ENCODE measurements around the gene HK1. TPM values are rescaled to one million over a fixed set of nuclear protein-coding genes. Genes with fewer than 3 reads are reported as not detected.
A peak's percentile ranks its signal among the peaks of the same experiment; 100 is the strongest.
"Not testable (repeated sequence)": the region's sequence is repeated elsewhere in the genome, so short reads cannot be mapped to it uniquely, and the experiment has no call there.

HK1 gene
- total RNA-seq, 6 experiments from 2014 or later, result 149 to 158 (median 155) TPM

GRCh38 chr10:69324583-69324982 is 46.3 kb downstream of the HK1 start:
- no peaks in the 10 kb centered on the region for H3K27me3 Mint-ChIP-seq (ENCODE audit: insufficient read depth)
- H3K27ac Mint-ChIP-seq, result 0 out of 2 replicates have a peak overlapping the region, but pooled peaks have one; percentile 4
- H3K36me3 Mint-ChIP-seq (ENCODE audit: low read depth), result peaks cover 17% of the 10 kb centered on the region; the same call in 1 of the 2 replicates
- peaks cover 80% of the 10 kb centered on the region for H3K4me1 Mint-ChIP-seq (ENCODE audit: low read depth)
- H3K9me3 Mint-ChIP-seq, result no peaks in the 10 kb centered on the region
- H3K4me3 Mint-ChIP-seq, result no peak overlapping the region
- no peak for TF ChIP-seq CTCF (IDR thresholded peaks at IDR 0.05)
- no peak for DNase-seq

DNA sequence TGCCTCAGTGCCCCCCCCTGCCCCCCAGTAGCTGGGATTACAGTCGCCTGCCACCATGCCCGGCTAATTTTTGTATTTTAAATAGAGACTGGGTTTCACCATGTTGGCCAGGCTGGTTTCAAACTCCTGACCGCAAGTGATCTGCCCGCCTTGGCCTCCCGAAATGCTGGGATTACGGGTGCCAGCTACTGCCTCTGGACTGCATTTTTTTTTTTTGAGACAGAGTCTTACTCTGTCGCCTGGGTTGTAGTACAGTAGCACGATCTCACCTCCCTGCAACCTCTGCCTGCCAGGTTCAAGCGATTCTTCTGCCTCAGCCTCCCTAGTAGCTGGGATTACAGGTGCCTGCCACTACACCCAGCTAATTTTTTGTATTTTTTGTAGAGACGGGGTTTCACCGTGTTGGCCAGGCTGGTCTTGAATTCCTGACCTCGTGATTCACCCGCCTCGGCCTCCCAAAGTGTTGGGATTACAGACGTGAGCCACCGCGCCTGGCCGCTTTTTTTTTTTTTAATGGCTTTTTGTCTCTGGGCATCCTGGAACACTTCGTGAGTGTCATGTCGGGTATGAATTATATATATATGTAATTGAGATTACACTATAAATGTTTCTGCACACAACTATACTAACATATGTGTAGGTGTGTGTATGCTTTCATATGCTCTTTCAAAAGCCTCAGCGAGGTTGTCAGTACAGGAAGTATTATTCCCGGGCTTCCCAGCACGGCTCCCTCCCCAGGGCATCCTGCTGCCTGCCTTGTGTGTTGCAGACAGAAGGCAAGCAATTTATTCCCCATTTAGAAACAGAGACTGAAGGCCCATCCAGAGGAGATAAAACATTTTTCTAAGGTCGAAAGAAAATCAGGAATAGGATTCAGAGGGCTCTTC is 47.6 kb downstream of the HK1 start:
- Mint-ChIP-seq H3K27ac (peak overlapping the region; percentile 28; the same call in 1 of the 2 replicates), H3K4me1 (ENCODE audit: low read depth) (peaks cover 76% of the 10 kb centered on the region), H3K36me3 (ENCODE audit: low read depth) (peaks cover 26% of the 10 kb centered on the region)
- not testable (repeated sequence) for H3K4me3 Mint-ChIP-seq; DNase-seq; H3K9me3 Mint-ChIP-seq; H3K27me3 Mint-ChIP-seq (ENCODE audit: insufficient read depth)

GRCh38 chr10:69326692-69327091 is 48.4 kb downstream of the HK1 start:
- Mint-ChIP-seq H3K27me3 (ENCODE audit: insufficient read depth) (no peaks in the 10 kb centered on the region; the same call in 1 of the 2 replicates), H3K36me3 (ENCODE audit: low read depth) (peaks cover 23% of the 10 kb centered on the region), H3K9me3 (no peaks in the 10 kb centered on the region), H3K4me1 (ENCODE audit: low read depth) (peaks cover 68% of the 10 kb centered on the region), H3K27ac (no peak overlapping the region), H3K4me3 (no peak overlapping the region)
- TF ChIP-seq CTCF (IDR thresholded peaks at IDR 0.05), result no peak
- no peak for DNase-seq

DNA sequence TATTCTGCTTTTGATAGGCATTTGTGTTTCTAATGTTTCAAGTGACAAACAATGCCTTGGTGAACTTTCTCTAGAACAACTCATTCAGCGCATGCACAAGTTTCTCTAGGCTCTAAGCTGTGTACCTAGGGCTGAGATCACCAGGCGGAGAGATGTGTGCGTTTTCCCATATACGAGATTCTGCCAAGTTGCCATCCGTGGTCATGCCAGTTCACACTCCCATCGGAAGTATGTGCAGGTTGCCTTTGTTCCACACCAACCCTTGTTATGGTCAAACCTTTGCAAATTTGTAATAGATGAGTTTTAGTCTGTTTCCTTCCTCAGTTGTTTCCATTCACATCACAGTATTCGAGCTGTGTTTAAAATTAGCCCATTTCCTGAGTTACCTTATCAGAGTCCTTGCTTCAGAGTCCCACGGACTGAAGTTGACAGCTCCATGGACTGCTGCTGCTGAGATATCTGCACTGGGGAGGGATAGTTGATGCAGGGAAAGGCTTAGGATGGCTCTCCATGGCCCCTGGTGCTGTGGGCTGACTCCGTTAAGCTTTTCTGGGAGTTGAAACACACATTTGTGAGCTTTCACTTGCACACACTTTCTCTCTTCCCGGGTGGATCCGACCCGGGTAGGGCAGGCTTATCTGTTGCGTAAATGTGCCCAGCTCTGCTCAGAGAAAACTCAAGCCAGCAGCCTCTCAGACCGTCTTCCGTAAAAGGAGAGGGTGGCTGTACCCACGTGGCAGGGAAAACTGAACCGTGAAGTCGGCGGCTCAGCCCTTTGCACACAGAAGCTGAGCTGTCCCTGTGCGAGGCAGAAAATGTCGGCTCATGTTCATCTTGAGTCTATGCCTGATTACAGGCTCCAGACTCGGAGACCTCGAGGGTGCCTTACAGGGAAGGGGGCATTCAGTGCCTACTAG is 49.4 kb downstream of the HK1 start:
- Mint-ChIP-seq H3K27ac (peak overlapping the region; percentile 88), H3K9me3 (no peaks in the 10 kb centered on the region), H3K4me3 (peak overlapping the region; percentile 77), H3K36me3 (ENCODE audit: low read depth) (peaks cover 23% of the 10 kb centered on the region), H3K27me3 (ENCODE audit: insufficient read depth) (no peaks in the 10 kb centered on the region; the same call in 1 of the 2 replicates), H3K4me1 (ENCODE audit: low read depth) (peaks cover 70% of the 10 kb centered on the region)
- no peak for TF ChIP-seq CTCF (IDR thresholded peaks at IDR 0.05)
- DNase-seq, result peak; percentile 65

- Mint-ChIP-seq H3K27me3 (ENCODE audit: insufficient read depth) (no peaks in the 10 kb centered on the region; the same call in 1 of the 2 replicates), H3K9me3 (no peaks in the 10 kb centered on the region), H3K4me3 (peak overlapping the region; percentile 77), H3K36me3 (ENCODE audit: low read depth) (peaks cover 24% of the 10 kb centered on the region), H3K4me1 (ENCODE audit: low read depth) (peaks cover 73% of the 10 kb centered on the region), H3K27ac (peak overlapping the region; percentile 88)
- TF ChIP-seq CTCF (IDR thresholded peaks at IDR 0.05), result no peak
- no peak for DNase-seq
These were observed 50.1 kb downstream of the HK1 start for GRCh38 chr10:69328380-69328735.

DNA sequence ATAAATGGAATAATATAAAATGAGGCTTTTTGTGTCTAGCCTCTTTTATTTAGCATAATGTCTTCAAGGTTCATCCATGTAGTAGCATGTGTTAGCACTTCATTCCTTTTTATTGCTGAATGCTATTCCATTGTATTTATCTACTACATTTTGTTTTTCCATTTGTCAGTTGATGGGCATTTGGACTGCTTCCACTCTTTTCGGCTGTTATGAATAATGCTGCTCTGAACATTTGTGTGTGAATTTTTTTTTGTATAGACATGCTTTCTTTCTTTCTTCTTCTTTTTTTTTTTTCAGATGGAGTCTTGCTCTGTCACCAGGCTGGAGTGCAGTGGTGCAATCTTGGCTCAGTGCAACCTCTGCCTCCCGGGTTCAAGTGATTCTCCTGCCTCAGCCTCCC is 50.6 kb downstream of the HK1 start:
- not testable (repeated sequence) for H3K4me3 Mint-ChIP-seq
- H3K27ac Mint-ChIP-seq, result peak overlapping the region; percentile 88

More for the DNA sequence above, 50.6 kb downstream of the HK1 start:
- peaks cover 73% of the 10 kb centered on the region for H3K4me1 Mint-ChIP-seq (ENCODE audit: low read depth)
- H3K27me3 Mint-ChIP-seq (ENCODE audit: insufficient read depth); DNase-seq; H3K9me3 Mint-ChIP-seq: not testable (repeated sequence)
- peaks cover 24% of the 10 kb centered on the region for H3K36me3 Mint-ChIP-seq (ENCODE audit: low read depth)

Data from HFFc6 (cell line).